ENCODE results near the gene NFYC. TPM values are rescaled to one million over a fixed set of nuclear protein-coding genes. Genes with fewer than 3 reads are reported as not detected.
"Not testable (repeated sequence)": the region's sequence is repeated elsewhere in the genome, so short reads cannot be mapped to it uniquely, and the experiment has no call there.

Gene NFYC
- total and polyA plus RNA-seq, 11 donors: 45.2 to 82.8 (median 66.1) TPM

- WGBS, 4 donors: 79 to 83% (median 80%) methylated on average over 5 of the region's 5 CpGs
- TF ChIP-seq CTCF (IDR thresholded peaks at IDR 0.05): no peak
- TF ChIP-seq POLR2A (IDR thresholded peaks at IDR 0.05): no peak
These were observed 5.9 kb downstream of the NFYC start for GRCh38 chr1:40697436-40697835.

GRCh38 chr1:40699787-40700186, 8.3 kb downstream of the NFYC start:
- WGBS, 4 donors: 87 to 92% (median 90%) methylated on average over 6 of the region's 6 CpGs
- Histone ChIP-seq H3K36me3 (peaks cover 0 to 16% (median 0%) of the 10 kb centered on the region in 9 donors), H3K4me3 (no peak overlapping the region), H3K27ac (no peak overlapping the region), H3K9me3 (no peaks in the 10 kb centered on the region), H3K4me1 (peaks cover 0 to 91% (median 29%) of the 10 kb centered on the region in 12 donors), H3K27me3 (no peaks in the 10 kb centered on the region)
- DNase-seq: no peak
- ATAC-seq: no peak
- TF ChIP-seq CTCF (IDR thresholded peaks at IDR 0.05): no peak
- intact Hi-C loops (cut with DNase I): no loop called here

More at GRCh38 chr1:40697436-40697835, 5.9 kb downstream of the NFYC start:
- DNase-seq: no peak
- Histone ChIP-seq H3K36me3 (peaks cover 0 to 16% (median 0%) of the 10 kb centered on the region in 9 donors), H3K27me3 (no peaks in the 10 kb centered on the region), H3K27ac (no peak overlapping the region), H3K4me1 (peaks cover 0 to 94% (median 35%) of the 10 kb centered on the region in 12 donors), H3K4me3 (no peak overlapping the region), H3K9me3 (no peaks in the 10 kb centered on the region)
- ATAC-seq: no peak
- intact Hi-C loops (cut with DNase I): no loop called here

- Histone ChIP-seq H3K27ac (no peak overlapping the region), H3K36me3 (peaks cover 0 to 8% (median 0%) of the 10 kb centered on the region in 9 donors), H3K4me3 (no peak overlapping the region), H3K27me3 (no peaks in the 10 kb centered on the region), H3K4me1 (peaks cover 0 to 80% (median 29%) of the 10 kb centered on the region in 12 donors), H3K9me3 (no peaks in the 10 kb centered on the region)
- 45 to 68% (median 56%) methylated on average over 3 of the region's 3 CpGs for WGBS, 4 donors
- TF ChIP-seq POLR2A (IDR thresholded peaks at IDR 0.05): no peak
- TF ChIP-seq CTCF (IDR thresholded peaks at IDR 0.05): no peak
- intact Hi-C loops (cut with DNase I): no loop called here
- ATAC-seq: no peak
- no peak for DNase-seq
These were observed 10.2 kb downstream of the NFYC start for GRCh38 chr1:40701684-40702083.

- 93 to 94% (median 94%) methylated on average over 9 of the region's 9 CpGs for WGBS, 4 donors
- H3K27ac ChIP-seq; H3K27me3 ChIP-seq; H3K4me3 ChIP-seq; H3K9me3 ChIP-seq; DNase-seq; intact Hi-C loops (cut with DNase I); ATAC-seq; H3K36me3 ChIP-seq: not testable (repeated sequence)
- H3K4me1 ChIP-seq: peaks cover 0 to 69% (median 27%) of the 10 kb centered on the region in 12 donors
These were observed 11.3 kb downstream of the NFYC start for GRCh38 chr1:40702810-40703209.

- no peaks in the 10 kb centered on the region for H3K9me3 ChIP-seq
- H3K4me1 ChIP-seq: peaks cover 0 to 69% (median 29%) of the 10 kb centered on the region in 12 donors
- ATAC-seq (no peak), DNase-seq (no peak)
- WGBS, 4 donors: 86 to 93% (median 91%) methylated on average over 3 of the region's 3 CpGs
- no peaks in the 10 kb centered on the region for H3K36me3 ChIP-seq
- H3K27me3 ChIP-seq: no peaks in the 10 kb centered on the region
- H3K27ac ChIP-seq: no peak overlapping the region
- intact Hi-C loops (cut with DNase I): no loop called here
- TF ChIP-seq CTCF (IDR thresholded peaks at IDR 0.05) (no peak), POLR2A (IDR thresholded peaks at IDR 0.05) (no peak)
- no peak overlapping the region for H3K4me3 ChIP-seq
These were observed 11.8 kb downstream of the NFYC start for GRCh38 chr1:40703316-40703715.

Data from heart left ventricle (tissue), 16 donors.